ENCODE data around the gene ATP2A2. TPM values are rescaled to one million over a fixed set of nuclear protein-coding genes. Genes with fewer than 3 reads are reported as not detected.

Gene ATP2A2
- total RNA-seq, 2 donors from 2014 or later = 248 to 311 TPM

DNA sequence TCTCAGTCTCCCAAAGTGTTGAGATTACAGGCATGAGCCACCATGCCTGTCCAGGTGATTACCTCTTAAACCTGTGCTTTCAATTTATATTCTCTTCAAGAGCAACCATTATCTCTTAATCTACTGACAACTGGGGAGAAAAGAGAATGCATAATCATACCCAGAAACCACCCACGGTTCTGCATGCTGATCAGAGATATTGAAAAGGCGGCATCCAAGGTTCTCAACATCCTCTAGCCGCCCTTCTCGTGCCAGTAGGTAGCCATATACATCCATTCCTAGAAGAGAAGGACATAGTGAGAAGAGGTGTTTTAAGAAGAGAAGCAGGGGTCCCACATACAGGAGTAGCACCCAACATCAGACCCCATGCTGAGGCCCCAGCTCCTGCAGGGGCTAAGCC is 101.6 kb downstream of the ATP2A2 start:
- no peak overlapping the region for H3K27ac ChIP-seq
- H3K9ac ChIP-seq (ENCODE audit: low read depth in 2 of 2, low read length in 2 of 2) = no peak overlapping the region
- no peaks in the 10 kb centered on the region for H3K4me1 ChIP-seq
- peaks cover 10% of the 10 kb centered on the region for H3K36me3 ChIP-seq
- H3K4me3 ChIP-seq = no peak overlapping the region
- DNase-seq = no peak
- H3K9me3 ChIP-seq = no peaks in the 10 kb centered on the region
- TF ChIP-seq, protein P1, sequence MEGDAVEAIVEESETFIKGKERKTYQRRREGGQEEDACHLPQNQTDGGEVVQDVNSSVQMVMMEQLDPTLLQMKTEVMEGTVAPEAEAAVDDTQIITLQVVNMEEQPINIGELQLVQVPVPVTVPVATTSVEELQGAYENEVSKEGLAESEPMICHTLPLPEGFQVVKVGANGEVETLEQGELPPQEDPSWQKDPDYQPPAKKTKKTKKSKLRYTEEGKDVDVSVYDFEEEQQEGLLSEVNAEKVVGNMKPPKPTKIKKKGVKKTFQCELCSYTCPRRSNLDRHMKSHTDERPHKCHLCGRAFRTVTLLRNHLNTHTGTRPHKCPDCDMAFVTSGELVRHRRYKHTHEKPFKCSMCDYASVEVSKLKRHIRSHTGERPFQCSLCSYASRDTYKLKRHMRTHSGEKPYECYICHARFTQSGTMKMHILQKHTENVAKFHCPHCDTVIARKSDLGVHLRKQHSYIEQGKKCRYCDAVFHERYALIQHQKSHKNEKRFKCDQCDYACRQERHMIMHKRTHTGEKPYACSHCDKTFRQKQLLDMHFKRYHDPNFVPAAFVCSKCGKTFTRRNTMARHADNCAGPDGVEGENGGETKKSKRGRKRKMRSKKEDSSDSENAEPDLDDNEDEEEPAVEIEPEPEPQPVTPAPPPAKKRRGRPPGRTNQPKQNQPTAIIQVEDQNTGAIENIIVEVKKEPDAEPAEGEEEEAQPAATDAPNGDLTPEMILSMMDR (IDR thresholded peaks at IDR 0.05) = no peak
- intact Hi-C loops (cut with DNase I) = no loop called here
- no peaks in the 10 kb centered on the region for H3K27me3 ChIP-seq

Other genes with a start within 250 kb of the ATP2A2 start
- 1 to 10 TPM; 7.2 to 8.4 TPM for gene C12orf76, start 232.7 kb upstream of the ATP2A2 start, total RNA-seq
- 1 to 10 TPM; 4.2 to 5.3 TPM for gene IFT81, start 156.9 kb upstream of the ATP2A2 start, total RNA-seq
- gene ANAPC7, start 122.5 kb downstream of the ATP2A2 start, total RNA-seq = 10 to 100 TPM; 22.1 to 40.1 TPM
- 100 to 1,000 TPM; 252 to 321 TPM for gene ARPC3, start 169.1 kb downstream of the ATP2A2 start, total RNA-seq
- gene GPN3, start 187.0 kb downstream of the ATP2A2 start, total RNA-seq = 10 to 100 TPM; 10.9 to 21.8 TPM
- gene FAM216A, start 187.6 kb downstream of the ATP2A2 start, total RNA-seq = 1 to 10 TPM; 1.6 TPM
- gene VPS29, start 220.9 kb downstream of the ATP2A2 start, total RNA-seq = 100 to 1,000 TPM; 120 to 130 TPM
- gene RAD9B, start 221.1 kb downstream of the ATP2A2 start, total RNA-seq = under 1 TPM; 0.19 to 0.69 TPM

Data from colonic mucosa (tissue), 4 donors.